Stomach (tissue), 4 donors: Measurements from ENCODE around the gene NUP133.

Source experiments
- CTCF ChIP-seq, 7 experiments: fragments of 450-650 bp in 4 of 7; fragments of 200-600 bp in 3 of 7; sonication (generic) in 3 of 7; IDR thresholded peaks; one replicate each; pipeline ENCODE4 v1.5.1; 2016 to 2019; ENCODE audit warnings: antibody characterized with exemption in 7 of 7, control low read depth in 2 of 7, mild to moderate bottlenecking in 1 of 7
- EP300 ChIP-seq: sonication (generic); formaldehyde crosslinking; IDR thresholded peaks from one replicate; pipeline ENCODE4 v1.6.1; 2017; ENCODE audit warnings: antibody characterized with exemption
- POLR2A ChIP-seq, 4 donors: fragments of 450-650 bp; IDR thresholded peaks; one replicate each; pipeline ENCODE4 v1.6.1; 2016; ENCODE audit warnings: antibody characterized with exemption in 4 of 4, control low read depth in 2 of 4, mild to moderate bottlenecking in 1 of 4, moderate library complexity in 1 of 4

DNA sequence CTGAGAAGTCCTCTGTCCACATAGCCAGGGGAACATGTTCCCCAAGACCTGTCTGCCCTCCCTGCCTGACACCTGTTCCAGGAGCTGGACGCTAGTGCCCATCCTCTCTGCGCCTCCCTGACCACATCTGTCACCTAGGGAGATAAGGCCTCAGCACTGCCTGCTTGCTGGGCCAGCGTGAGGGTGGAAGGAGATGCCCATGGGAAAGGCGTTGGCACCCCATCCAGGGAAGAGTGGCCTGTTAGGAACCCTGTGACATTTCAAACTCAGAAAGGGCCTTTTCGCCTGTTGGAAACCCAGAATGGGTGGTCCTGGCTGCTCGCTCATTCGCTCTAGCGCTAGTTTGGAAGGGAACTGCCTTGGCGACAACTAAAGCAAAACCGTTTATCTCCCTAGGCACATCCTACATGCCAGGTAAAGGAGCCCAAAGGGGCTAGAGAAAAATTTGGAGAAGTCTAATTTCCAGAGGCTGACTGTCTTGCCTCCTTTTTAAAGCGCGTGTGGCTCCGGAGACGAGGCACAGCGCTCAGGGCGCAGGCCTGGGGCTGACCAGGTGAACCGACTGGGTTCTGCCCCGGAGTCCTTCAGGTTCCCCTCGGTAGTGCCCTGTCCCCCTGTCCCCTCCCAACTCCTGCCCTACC, 74.7 kb downstream of the NUP133 start:
- TF ChIP-seq CTCF (IDR thresholded peaks at IDR 0.05), result no peak
- TF ChIP-seq EP300, result no peak
- TF ChIP-seq POLR2A (IDR thresholded peaks at IDR 0.05), result no peak
